Activated effector memory CD4-positive, alpha-beta T cell treated with anti-CD3 and anti-CD28 coated beads, Interleukin-2, amount 50 U/mL, for 16 hours (primary cell): ENCODE data around the gene SEPSECS.

ENCODE experiments used
- DNase-seq: peaks from one replicate; pipeline ENCODE4 v3.0.0-alpha.2; 2020

Gene SEPSECS

GRCh38 chr4:25078523-25078922 is 81.7 kb downstream of the SEPSECS start:
- DNase-seq, result no peak

DNA sequence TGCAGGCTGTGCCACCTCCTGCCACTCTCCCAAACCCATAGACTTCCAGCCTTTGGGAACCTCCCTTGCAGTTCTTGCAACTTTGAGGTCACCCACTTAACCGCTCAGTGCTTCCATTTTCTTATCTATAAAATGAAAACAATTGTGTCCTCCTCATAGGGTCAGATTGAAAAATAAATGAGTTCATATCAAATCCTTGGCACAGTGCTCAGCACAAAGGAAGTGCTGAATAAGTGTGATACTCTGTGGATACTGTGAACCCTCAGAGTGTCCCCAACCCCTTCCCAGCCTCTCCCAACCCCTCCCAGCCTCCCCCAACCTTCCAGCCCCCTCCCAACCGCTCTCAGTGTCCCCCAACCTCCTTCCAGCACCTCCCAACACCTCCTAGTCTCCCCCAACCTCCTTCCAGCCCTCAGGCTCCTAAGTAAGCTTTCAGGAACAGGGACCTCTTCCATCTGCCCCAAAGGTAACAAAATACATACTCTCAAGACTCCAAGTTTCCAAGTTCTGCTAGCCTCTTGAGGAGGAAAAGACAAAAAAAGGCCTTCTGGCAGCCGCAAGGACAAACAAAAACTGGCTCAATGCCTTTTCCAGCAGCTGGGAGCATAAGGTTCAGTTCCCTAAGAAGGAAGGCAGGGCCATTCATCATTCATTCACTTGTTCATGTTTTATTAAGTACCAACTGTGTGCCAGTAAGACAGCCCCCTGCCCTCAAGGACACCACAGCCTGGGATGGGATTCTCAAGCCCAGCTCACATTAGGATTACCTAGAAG is 83.4 kb downstream of the SEPSECS start:
- no peak for DNase-seq

DNA sequence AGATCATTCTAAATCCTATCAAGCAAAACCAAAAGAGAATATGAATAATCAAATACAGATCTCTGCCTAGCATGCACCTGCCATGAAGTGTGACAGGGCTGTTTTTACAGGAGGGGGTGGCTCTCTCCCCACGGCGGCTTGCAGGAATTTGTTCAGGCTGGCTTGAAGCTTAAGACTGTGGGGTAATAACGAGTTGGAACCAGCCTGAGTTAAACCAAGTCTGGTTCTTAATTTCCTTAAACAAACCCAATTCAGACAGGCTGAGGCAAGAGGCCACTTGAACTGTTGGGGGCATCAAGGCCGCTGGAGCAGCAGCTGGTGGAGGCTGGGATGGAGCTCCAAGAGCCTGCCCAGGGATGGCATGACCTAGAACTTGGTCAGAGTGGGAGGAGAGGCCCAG is 84.4 kb downstream of the SEPSECS start:
- DNase-seq, result no peak

DNA sequence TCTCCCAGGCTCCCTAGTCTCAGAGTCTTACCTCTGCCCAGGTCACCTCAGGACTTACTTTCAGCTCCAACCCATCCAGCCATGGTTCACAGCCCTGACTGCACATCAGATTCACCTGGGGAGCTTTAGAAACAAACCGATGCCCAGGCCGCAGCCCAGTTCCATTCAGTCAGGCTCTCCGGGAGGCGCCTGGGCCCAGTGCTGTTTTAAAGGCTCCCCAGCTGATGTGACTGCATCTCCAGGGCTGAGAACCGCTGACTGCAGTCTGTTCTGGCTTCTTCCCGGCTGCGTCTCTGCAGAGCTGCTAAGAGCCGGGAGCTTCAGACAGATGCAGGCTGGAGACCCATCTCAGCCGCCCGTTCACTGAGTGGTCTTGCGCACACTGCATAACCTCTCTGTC is 85.1 kb downstream of the SEPSECS start:
- no peak for DNase-seq

GRCh38 chr4:25070545-25070944 is 89.7 kb downstream of the SEPSECS start:
- DNase-seq, result no peak
